ENCODE measurements around the gene COL4A2.

COL4A2 gene

DNA sequence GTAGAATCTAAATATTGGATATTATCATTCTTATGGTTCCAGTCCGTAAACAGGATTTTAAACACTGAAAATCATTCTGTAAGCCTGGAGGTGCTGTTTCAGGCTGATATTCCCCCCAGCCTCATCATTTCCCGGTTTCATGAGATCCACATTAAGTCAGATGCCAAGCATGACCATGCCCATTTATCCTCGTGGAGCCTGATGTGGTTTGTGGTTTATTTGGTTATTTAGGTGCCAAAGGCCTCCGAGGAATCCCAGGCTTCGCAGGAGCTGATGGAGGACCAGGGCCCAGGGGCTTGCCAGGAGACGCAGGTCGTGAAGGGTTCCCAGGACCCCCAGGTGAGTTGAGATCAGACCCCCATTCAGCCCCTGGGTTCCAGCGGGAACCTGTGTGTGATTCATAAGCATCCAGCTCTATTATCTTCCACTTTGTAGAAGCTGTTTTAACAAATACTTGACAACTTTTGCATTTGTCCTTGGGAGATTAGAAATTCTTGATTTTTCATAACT lies 162.0 kb downstream of the COL4A2 start:
- Histone ChIP-seq H3K4me1 (ENCODE audit: control insufficient read depth in 1 of 2, insufficient read depth in 2 of 2, low read length in 2 of 2) (no peaks in the 10 kb centered on the region), H3K27me3 (ENCODE audit: control insufficient read depth in 1 of 2, insufficient read depth in 2 of 2, low read length in 2 of 2) (no peaks in the 10 kb centered on the region), H3K36me3 (ENCODE audit: control insufficient read depth in 1 of 2, insufficient read depth in 2 of 2, low read length in 2 of 2) (peaks cover 0 to 14% of the 10 kb centered on the region in 2 donors), H3K27ac (ENCODE audit: low read depth, low read length) (no peak overlapping the region), H3K9me3 (ENCODE audit: control insufficient read depth in 1 of 2, low read length in 2 of 2) (no peaks in the 10 kb centered on the region), H3K9ac (ENCODE audit: low read depth in 1 of 2, low read length in 2 of 2) (no peak overlapping the region), H3K4me3 (ENCODE audit: low read depth in 1 of 2, low read length in 2 of 2) (no peak overlapping the region)

DNA sequence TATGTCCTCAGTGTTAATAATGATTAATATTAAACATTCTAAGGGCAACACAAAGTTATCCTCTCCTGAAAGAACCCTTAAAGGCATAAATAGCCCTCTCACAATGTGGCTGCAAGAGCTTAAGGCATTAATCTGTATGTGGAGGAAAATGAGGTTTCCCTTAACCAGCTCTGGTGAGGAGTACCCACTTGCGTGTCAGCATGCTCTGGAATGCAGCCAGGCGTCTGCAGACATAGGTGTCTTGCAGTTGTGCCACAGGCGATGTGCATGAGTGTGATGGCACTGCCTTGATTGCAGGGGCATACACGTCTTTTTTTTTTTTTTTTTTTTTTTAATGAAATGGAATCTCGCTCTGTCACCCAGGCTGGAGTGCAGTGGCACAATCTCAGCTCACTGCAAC lies 162.5 kb downstream of the COL4A2 start:
- H3K4me1 ChIP-seq (ENCODE audit: control insufficient read depth in 1 of 2, insufficient read depth in 2 of 2, low read length in 2 of 2) = no peaks in the 10 kb centered on the region
- H3K9ac ChIP-seq (ENCODE audit: low read depth in 1 of 2, low read length in 2 of 2) = no peak overlapping the region
- no peaks in the 10 kb centered on the region for H3K27me3 ChIP-seq (ENCODE audit: control insufficient read depth in 1 of 2, insufficient read depth in 2 of 2, low read length in 2 of 2)
- H3K9me3 ChIP-seq (ENCODE audit: control insufficient read depth in 1 of 2, low read length in 2 of 2) = no peaks in the 10 kb centered on the region
- H3K4me3 ChIP-seq (ENCODE audit: low read depth in 1 of 2, low read length in 2 of 2) = no peak overlapping the region
- H3K36me3 ChIP-seq (ENCODE audit: control insufficient read depth in 1 of 2, insufficient read depth in 2 of 2, low read length in 2 of 2) = peaks cover 0 to 17% of the 10 kb centered on the region in 2 donors
- no peak overlapping the region for H3K27ac ChIP-seq (ENCODE audit: low read depth, low read length)

DNA sequence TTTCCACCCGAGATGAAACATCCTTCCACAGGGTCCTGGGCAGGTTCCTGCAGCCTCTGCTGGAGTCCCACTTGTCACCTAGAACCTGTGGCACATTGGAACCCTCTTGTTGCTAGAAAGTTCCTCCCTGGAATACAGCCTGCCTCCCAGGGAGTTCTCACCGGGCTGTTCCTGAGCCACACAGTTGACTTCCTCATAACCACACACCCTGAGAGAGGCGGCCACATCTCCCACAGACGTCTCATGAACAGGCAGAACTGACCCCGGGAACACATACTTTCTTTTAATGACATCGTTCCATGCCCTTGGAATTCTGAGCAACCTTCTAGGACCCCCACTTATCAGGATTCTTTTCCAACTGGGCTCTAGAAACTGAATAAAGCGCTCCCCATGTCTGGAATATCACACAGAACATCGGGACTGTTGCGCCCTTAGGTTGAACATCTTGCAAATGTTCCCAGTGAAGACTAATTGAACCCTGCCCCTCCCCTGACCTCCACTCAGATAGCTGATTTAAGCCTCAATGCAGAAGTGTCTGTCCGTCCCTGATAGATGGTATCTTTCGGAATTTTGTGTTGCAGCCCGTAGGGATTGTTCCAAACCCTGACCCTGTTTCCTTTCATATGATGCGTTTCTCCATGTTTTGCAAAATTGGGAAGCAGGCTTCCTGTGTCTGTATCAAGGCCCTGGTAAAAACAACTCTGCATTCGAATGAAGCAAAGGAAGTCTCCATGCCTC lies 163.4 kb downstream of the COL4A2 start:
- Histone ChIP-seq H3K27ac (ENCODE audit: low read depth, low read length) (no peak overlapping the region), H3K27me3 (ENCODE audit: control insufficient read depth in 1 of 2, insufficient read depth in 2 of 2, low read length in 2 of 2) (no peaks in the 10 kb centered on the region), H3K4me3 (ENCODE audit: low read depth in 1 of 2, low read length in 2 of 2) (no peak overlapping the region), H3K36me3 (ENCODE audit: control insufficient read depth in 1 of 2, insufficient read depth in 2 of 2, low read length in 2 of 2) (peaks cover 0 to 22% of the 10 kb centered on the region in 2 donors), H3K4me1 (ENCODE audit: control insufficient read depth in 1 of 2, insufficient read depth in 2 of 2, low read length in 2 of 2) (no peaks in the 10 kb centered on the region), H3K9ac (ENCODE audit: low read depth in 1 of 2, low read length in 2 of 2) (no peak overlapping the region), H3K9me3 (ENCODE audit: control insufficient read depth in 1 of 2, low read length in 2 of 2) (no peaks in the 10 kb centered on the region)

DNA sequence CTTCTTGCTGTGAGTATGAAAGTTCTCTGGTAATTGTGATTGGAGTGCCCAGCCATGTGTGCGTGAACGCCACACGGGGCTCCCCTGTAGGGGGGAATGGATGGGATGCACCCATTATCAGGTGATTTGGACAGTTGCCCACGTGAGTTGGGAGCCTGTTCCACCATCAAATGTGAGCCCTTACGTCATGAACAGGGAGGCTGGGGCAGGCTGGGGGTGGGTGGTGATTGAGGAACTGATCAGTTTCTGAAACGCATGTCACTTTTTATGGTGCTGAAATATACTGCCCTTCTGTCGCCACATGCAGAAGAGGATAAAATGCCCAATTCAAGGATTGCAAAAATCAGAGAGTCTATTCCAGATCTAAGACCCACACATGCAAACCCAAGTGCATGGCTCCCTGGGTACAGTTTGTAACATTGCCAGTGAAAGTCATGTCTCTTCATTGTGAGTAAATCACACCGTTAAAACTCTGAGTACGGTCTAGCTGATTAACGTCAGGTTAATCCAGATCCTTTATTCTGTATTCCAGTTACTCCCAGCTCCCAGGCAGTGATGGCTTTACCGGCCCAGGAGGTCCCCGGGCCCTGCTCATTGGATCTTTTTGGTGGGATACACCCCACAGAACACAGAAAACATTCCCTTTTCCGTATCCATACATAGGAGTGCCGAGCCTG lies 164.2 kb downstream of the COL4A2 start:
- Histone ChIP-seq H3K4me3 (ENCODE audit: low read depth in 1 of 2, low read length in 2 of 2) (no peak overlapping the region), H3K36me3 (ENCODE audit: control insufficient read depth in 1 of 2, insufficient read depth in 2 of 2, low read length in 2 of 2) (peaks cover 0 to 20% of the 10 kb centered on the region in 2 donors), H3K9ac (ENCODE audit: low read depth in 1 of 2, low read length in 2 of 2) (no peak overlapping the region), H3K9me3 (ENCODE audit: control insufficient read depth in 1 of 2, low read length in 2 of 2) (no peaks in the 10 kb centered on the region), H3K27ac (ENCODE audit: low read depth, low read length) (no peak overlapping the region), H3K27me3 (ENCODE audit: control insufficient read depth in 1 of 2, insufficient read depth in 2 of 2, low read length in 2 of 2) (no peaks in the 10 kb centered on the region), H3K4me1 (ENCODE audit: control insufficient read depth in 1 of 2, insufficient read depth in 2 of 2, low read length in 2 of 2) (no peaks in the 10 kb centered on the region)

GRCh38 chr13:110471833-110472162 lies 164.7 kb downstream of the COL4A2 start:
- Histone ChIP-seq H3K27me3 (ENCODE audit: control insufficient read depth in 1 of 2, insufficient read depth in 2 of 2, low read length in 2 of 2) (no peaks in the 10 kb centered on the region), H3K4me1 (ENCODE audit: control insufficient read depth in 1 of 2, insufficient read depth in 2 of 2, low read length in 2 of 2) (no peaks in the 10 kb centered on the region), H3K9me3 (ENCODE audit: control insufficient read depth in 1 of 2, low read length in 2 of 2) (no peaks in the 10 kb centered on the region), H3K27ac (ENCODE audit: low read depth, low read length) (no peak overlapping the region), H3K9ac (ENCODE audit: low read depth in 1 of 2, low read length in 2 of 2) (no peak overlapping the region), H3K4me3 (ENCODE audit: low read depth in 1 of 2, low read length in 2 of 2) (no peak overlapping the region), H3K36me3 (ENCODE audit: control insufficient read depth in 1 of 2, insufficient read depth in 2 of 2, low read length in 2 of 2) (peaks cover 0 to 20% of the 10 kb centered on the region in 2 donors)

DNA sequence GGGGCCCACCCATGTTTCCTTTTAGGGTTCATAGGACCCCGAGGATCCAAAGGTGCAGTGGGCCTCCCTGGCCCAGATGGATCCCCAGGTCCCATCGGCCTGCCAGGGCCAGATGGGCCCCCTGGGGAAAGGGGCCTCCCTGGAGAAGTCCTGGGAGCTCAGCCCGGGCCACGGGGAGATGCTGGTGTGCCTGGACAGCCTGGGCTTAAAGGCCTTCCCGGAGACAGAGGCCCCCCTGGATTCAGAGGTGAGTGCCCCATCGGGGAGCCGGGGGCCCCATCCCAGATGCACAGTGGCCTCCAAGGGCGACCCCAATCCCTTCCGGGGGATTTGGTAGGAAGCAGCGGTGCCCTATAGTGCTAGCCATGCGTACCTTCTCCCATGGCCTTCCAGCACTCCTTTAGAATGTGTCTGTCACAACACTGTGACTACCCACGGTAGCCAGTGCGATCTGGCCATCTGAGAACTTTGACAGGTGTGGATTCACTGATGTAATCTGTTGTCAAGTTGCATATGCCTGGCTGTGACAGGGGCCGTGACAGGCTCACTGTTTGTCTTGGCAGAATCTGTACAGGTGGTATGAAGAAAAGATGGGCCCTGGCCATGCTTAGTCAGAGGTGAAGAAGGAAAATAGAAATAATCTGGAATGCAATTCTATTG lies 165.9 kb downstream of the COL4A2 start:
- no peak overlapping the region for H3K9ac ChIP-seq (ENCODE audit: low read depth in 1 of 2, low read length in 2 of 2)
- H3K4me1 ChIP-seq (ENCODE audit: control insufficient read depth in 1 of 2, insufficient read depth in 2 of 2, low read length in 2 of 2) = no peaks in the 10 kb centered on the region
- no peak overlapping the region for H3K27ac ChIP-seq (ENCODE audit: low read depth, low read length)
- H3K36me3 ChIP-seq (ENCODE audit: control insufficient read depth in 1 of 2, insufficient read depth in 2 of 2, low read length in 2 of 2) = peaks cover 0 to 12% of the 10 kb centered on the region in 2 donors
- no peaks in the 10 kb centered on the region for H3K9me3 ChIP-seq (ENCODE audit: control insufficient read depth in 1 of 2, low read length in 2 of 2)
- H3K4me3 ChIP-seq (ENCODE audit: low read depth in 1 of 2, low read length in 2 of 2) = no peak overlapping the region
- H3K27me3 ChIP-seq (ENCODE audit: control insufficient read depth in 1 of 2, insufficient read depth in 2 of 2, low read length in 2 of 2) = no peaks in the 10 kb centered on the region

- Histone ChIP-seq H3K27ac (ENCODE audit: low read depth, low read length) (no peak overlapping the region), H3K36me3 (ENCODE audit: control insufficient read depth in 1 of 2, insufficient read depth in 2 of 2, low read length in 2 of 2) (peaks cover 0 to 12% of the 10 kb centered on the region in 2 donors), H3K9me3 (ENCODE audit: control insufficient read depth in 1 of 2, low read length in 2 of 2) (no peaks in the 10 kb centered on the region), H3K27me3 (ENCODE audit: control insufficient read depth in 1 of 2, insufficient read depth in 2 of 2, low read length in 2 of 2) (no peaks in the 10 kb centered on the region), H3K4me3 (ENCODE audit: low read depth in 1 of 2, low read length in 2 of 2) (no peak overlapping the region), H3K4me1 (ENCODE audit: control insufficient read depth in 1 of 2, insufficient read depth in 2 of 2, low read length in 2 of 2) (no peaks in the 10 kb centered on the region), H3K9ac (ENCODE audit: low read depth in 1 of 2, low read length in 2 of 2) (no peak overlapping the region)
Observed at GRCh38 chr13:110474713-110475112, 167.6 kb downstream of the COL4A2 start.

- H3K27ac ChIP-seq (ENCODE audit: low read depth, low read length) = no peak overlapping the region
- H3K4me3 ChIP-seq (ENCODE audit: low read depth in 1 of 2, low read length in 2 of 2) = no peak overlapping the region
- H3K27me3 ChIP-seq (ENCODE audit: control insufficient read depth in 1 of 2, insufficient read depth in 2 of 2, low read length in 2 of 2) = no peaks in the 10 kb centered on the region
- no peak overlapping the region for H3K9ac ChIP-seq (ENCODE audit: low read depth in 1 of 2, low read length in 2 of 2)
- H3K9me3 ChIP-seq (ENCODE audit: control insufficient read depth in 1 of 2, low read length in 2 of 2) = no peaks in the 10 kb centered on the region
- H3K4me1 ChIP-seq (ENCODE audit: control insufficient read depth in 1 of 2, insufficient read depth in 2 of 2, low read length in 2 of 2) = no peaks in the 10 kb centered on the region
- H3K36me3 ChIP-seq (ENCODE audit: control insufficient read depth in 1 of 2, insufficient read depth in 2 of 2, low read length in 2 of 2) = peaks cover 0 to 12% of the 10 kb centered on the region in 2 donors
Observed at GRCh38 chr13:110475117-110475516, 168.0 kb downstream of the COL4A2 start.

GRCh38 chr13:110475550-110476219 lies 168.6 kb downstream of the COL4A2 start:
- H3K36me3 ChIP-seq (ENCODE audit: control insufficient read depth in 1 of 2, insufficient read depth in 2 of 2, low read length in 2 of 2) = peaks cover 0 to 12% of the 10 kb centered on the region in 2 donors
- no peaks in the 10 kb centered on the region for H3K9me3 ChIP-seq (ENCODE audit: control insufficient read depth in 1 of 2, low read length in 2 of 2)

GRCh38 chr13:110476220-110476617 lies 169.1 kb downstream of the COL4A2 start:
- Histone ChIP-seq H3K9ac (ENCODE audit: low read depth in 1 of 2, low read length in 2 of 2) (no peak overlapping the region), H3K27me3 (ENCODE audit: control insufficient read depth in 1 of 2, insufficient read depth in 2 of 2, low read length in 2 of 2) (no peaks in the 10 kb centered on the region), H3K4me3 (ENCODE audit: low read depth in 1 of 2, low read length in 2 of 2) (no peak overlapping the region), H3K9me3 (ENCODE audit: control insufficient read depth in 1 of 2, low read length in 2 of 2) (no peaks in the 10 kb centered on the region), H3K36me3 (ENCODE audit: control insufficient read depth in 1 of 2, insufficient read depth in 2 of 2, low read length in 2 of 2) (peaks cover 0 to 12% of the 10 kb centered on the region in 2 donors), H3K27ac (ENCODE audit: low read depth, low read length) (no peak overlapping the region), H3K4me1 (ENCODE audit: control insufficient read depth in 1 of 2, insufficient read depth in 2 of 2, low read length in 2 of 2) (no peaks in the 10 kb centered on the region)

More at GRCh38 chr13:110475550-110476219, 168.6 kb downstream of the COL4A2 start:
- Histone ChIP-seq H3K4me3 (ENCODE audit: low read depth in 1 of 2, low read length in 2 of 2) (no peak overlapping the region), H3K27me3 (ENCODE audit: control insufficient read depth in 1 of 2, insufficient read depth in 2 of 2, low read length in 2 of 2) (no peaks in the 10 kb centered on the region), H3K27ac (ENCODE audit: low read depth, low read length) (no peak overlapping the region), H3K9ac (ENCODE audit: low read depth in 1 of 2, low read length in 2 of 2) (no peak overlapping the region), H3K4me1 (ENCODE audit: control insufficient read depth in 1 of 2, insufficient read depth in 2 of 2, low read length in 2 of 2) (no peaks in the 10 kb centered on the region)
